CD4-positive, alpha-beta T cell treated with Interleukin-15 for 1 hour (primary cell): Measurements from ENCODE around the gene SNCB.

Experiments
- DNase-seq: peaks from one replicate; pipeline ENCODE4 v3.0.0-alpha.2; 2020

SNCB gene

DNA sequence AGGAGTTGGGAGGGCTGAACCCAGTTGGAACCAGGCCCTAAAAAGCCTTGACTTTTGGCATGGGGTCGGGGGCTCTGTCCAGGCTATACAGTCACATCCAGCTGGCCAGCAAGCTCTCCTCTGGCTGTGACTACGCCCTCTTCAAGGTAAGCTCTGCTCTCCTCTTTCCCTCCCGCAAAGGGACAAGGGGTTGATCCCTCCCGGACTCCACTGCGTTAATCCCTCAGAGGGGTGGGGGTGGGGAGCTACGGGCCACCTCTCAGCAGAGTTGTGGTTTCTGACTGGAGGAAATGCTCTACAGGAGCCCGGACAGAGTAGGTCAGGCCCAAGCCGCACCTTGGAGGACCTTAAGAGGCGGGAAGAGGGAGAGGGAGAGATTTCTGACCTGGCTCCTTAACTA lies 14.0 kb upstream of the SNCB start:
- DNase-seq: no peak

DNA sequence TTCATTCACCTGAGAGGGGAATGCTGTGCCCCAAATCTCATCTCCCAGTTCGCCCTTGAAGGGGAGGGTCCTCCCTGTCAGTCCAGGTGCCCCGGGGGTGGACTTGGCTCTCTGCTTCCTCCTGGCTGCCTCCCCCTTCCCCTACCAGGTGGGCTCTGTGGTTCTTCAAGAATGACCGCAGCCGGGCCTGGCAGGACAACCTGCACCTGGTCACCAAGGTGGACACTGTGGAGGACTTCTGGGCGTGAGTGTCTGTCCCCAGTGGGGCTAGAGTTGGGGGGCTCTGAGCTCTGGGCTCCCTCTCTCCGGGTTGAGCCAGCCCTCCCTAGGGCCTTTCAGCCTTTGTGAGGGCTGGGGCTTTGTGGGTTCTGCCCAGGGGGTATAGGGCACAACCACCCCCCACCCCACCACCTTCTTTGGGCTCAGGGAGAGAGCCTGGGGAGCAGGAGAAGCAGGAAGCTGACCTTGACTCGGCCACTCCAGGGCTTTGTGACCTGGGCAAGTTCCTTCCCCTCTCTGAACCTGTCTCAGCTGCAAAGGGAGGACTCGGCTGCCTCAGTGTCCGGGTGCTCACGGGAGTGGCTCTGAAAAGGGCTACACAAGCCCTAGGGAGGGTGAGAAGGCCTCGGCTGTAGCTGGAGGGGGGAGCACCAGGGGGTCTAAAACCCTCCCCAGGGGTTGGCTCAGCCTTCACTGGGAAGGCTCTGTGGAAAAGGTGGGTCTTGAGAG lies 13.3 kb upstream of the SNCB start:
- no peak for DNase-seq

DNA sequence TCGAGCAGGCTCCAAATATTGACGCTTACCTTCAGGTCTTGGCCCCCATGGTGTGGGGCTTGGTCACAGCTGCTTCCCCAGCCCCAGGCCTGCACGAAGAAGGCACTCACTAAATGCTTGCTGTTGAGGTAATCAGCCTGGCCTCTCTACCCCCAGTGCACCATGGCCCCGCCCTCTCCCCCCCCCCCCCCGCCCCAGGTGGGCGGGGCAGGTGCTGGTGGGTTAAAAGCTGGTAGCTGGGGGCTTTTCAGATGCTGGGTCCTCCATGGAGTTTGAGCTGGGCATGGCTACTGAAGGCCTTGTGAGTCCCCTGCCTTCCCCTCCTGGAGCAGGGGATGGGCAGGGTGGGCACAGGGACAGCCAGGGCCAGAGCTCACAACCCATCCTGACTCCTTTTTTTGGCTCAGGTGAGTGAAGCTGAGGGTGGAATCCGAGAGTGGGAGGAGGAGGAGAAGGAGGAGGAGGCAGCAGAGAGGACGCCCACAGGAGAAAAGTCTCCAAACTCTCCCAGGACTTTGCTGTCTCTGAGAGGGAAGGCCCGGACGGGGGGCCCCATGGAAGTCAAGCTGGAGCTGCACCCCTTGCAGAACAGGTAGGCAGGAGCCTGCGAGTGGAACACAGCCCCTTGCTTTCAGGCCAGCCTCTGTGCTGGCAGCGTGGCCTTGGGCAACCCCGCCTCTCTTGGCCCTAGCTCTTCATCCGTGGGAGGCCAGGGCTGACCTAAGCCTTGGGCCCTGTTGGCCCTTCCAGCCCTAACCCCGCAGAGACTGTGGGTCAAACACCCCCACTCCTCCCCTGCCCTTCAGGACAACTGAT lies 12.5 kb upstream of the SNCB start:
- no peak for DNase-seq

DNA sequence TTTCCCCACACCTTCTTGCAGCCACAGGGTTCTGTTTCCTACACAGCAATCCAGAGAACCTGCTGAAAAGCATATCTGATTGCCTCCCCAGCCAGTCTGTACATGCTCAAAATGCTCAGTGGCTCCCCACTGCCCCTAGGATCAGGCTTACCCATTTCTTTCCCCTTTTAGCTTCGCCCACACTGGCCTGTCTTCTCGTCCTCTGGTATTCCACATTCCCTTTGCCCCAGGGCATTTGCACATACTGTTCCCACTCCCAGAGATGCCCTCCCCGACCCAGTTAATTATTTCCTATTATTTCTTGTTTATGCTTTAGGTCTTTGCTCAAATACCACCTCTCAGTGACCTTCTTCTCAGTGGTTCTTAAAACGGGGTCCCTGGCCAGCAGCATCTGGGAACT lies 10.3 kb upstream of the SNCB start:
- no peak for DNase-seq

DNA sequence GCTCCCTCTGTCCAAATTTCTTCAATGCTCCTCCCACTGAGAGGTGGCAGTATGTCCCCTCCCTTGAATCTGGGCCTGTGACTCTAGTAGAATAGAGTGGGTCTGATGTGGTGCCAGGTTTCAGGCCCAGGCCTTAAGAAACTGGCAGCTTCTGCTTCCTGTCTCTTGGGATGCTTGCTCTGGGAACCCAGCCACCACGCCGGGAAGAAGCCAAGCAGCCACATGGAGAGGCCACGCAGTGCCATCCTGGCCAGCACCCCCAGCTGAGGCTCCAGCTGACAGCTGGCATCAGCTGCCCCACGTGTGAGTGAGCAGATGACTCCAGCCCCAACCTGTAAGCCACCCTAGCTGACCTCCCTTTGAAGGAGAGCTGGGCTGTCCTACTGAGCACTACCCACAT lies 9.6 kb upstream of the SNCB start:
- DNase-seq: no peak

DNA sequence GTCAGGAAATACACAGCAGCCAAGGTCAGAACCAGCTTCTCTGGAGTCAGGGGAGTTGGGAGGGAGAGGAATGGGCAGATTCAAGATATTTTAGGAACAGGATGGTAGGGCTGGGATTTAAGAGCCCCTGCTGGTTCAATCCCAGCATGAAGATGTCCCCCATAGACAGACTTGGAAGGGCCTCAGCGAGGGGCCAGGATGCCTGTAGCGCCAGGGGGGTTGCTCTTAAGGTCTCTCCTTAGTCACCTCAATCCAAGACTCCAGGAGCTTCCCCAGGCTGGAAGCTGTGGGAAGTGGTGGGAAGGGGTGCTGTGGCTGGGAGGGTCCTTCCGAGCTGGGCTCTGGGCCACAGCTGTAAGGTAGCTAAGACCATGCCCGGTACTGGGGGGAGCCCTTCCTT lies 8.9 kb upstream of the SNCB start:
- no peak for DNase-seq

DNA sequence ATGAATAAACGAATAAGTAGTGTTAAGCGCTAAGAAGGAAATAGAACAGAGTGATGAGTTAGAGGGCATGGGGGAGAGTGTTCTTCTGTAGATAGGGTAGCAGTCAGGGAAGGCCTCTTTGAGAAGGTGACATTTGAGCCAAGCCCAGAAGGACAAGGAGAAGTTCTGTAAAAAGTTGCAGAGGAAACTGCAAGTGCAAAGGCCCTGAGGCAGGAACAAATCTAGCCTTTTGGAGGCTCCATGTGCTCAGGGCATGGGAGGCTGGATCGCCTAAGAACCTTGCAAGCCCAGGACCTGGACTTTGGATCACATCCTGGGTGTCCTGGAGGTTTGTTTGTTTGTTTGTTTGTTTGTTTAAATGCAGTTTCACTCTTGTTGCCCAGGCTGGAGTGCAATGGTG lies 8.1 kb upstream of the SNCB start:
- no peak for DNase-seq

DNA sequence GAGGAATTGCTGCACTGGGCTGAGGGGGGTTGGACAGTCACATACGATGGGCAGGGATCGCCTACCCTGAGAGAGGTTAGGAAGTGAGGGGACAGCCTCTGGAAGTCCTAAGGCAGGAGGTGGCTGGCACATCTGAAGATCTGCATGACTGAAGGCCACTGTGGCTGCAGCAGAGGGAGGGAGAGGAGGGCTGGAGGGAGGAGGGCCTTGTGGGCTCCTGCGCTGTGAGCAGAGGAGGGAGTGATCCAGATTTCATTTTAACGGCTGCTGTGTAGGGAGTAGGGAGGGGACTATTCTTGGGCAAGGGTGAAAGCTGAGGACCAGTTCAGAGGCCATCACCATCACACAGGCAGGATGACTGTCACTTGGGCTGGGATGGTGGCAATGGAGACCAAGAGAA lies 7.2 kb upstream of the SNCB start:
- DNase-seq: no peak

DNA sequence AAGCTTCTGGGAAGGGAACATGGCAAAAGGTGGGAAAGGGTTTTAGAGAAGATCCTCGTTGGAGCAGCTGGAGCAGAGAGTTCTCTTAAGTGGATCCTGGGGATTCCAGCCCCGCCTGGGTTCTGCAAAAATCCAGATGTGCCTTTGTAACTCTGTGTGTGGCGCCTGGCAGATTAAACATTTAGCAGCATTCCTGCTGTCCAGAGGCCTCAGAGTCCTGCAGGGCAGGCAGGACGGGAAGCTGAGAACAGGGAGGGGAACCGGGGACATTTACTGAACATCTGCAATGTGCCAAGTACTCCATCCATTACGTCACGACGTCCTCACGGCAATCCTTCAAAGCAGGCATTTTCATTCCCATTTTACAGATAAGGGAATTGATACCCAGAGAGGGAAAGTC lies 6.1 kb upstream of the SNCB start:
- no peak for DNase-seq

DNA sequence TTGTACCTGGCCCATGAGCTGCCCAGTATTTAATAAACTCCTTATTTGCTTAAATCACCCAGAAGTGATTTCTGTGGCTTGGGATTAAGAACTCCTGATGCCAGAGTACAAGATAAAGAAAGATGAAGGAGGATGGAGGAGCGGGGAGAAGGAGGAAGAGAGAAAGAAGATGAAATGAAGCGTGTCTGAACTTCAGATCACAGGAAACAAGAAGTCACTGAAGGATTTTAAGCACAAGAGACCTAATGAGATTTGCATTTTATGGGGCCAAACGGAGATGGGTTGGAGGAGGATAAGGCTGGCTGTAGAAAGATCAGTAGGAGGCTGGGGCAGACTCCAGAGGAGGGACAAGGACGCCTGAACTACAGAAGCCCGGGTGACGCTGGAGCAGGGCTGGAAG lies 3.3 kb upstream of the SNCB start:
- DNase-seq: no peak

DNA sequence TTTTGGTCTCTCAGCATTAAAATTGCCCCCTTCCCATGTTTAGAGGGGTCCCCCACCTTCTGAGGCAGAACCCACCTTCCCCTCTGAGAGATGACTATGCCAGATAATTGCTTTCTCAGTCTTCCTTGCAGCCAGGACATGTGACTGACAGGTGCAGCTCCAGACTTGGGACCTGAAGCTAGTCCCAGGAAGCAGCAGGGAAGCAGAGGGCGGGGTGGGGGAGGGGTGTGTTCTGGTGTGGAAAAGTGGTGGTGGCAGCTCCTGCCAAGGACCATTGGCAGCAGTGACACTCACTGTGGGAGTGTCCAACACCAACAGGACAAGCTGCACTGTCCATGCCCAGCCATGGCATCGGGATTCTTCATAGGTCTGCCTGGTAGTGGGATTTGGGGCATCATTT lies 2.4 kb upstream of the SNCB start:
- no peak for DNase-seq

DNA sequence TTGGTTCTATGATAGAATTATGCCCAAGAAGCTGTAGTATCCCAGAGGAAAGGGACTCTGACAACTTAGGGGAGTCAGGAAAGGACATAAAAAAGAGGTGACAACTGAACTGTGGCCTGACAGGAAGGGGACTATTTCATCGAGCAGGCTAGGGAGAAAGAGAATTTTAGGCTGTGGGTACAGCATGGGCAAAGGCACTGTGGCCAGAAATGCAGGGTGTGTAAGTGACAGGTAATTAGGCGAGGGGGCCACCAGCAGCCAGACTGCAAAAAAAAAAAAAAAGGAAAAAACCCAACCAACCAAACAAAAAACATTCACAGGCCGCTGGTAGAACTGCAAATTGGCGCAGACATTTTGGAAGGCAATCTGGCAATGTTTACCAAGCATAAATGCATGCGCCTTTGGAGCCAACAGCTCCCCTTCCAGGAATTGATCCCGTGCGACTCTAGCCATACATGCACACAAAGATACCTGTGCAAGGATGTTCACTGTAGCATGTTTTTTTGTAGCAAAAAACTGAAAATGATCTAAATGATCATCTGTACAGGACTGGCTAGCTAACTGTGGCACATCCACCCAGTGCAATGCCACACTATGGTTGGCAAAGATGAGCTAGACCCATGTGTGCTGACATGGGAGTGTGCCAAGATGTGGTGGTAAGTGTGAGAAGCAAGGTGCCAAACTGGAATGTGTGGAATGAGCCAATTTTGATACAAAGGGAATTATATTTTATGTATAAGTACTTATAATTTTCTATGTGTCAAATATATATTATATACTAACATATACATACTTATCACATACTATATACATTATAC lies 1.3 kb upstream of the SNCB start:
- no peak for DNase-seq

DNA sequence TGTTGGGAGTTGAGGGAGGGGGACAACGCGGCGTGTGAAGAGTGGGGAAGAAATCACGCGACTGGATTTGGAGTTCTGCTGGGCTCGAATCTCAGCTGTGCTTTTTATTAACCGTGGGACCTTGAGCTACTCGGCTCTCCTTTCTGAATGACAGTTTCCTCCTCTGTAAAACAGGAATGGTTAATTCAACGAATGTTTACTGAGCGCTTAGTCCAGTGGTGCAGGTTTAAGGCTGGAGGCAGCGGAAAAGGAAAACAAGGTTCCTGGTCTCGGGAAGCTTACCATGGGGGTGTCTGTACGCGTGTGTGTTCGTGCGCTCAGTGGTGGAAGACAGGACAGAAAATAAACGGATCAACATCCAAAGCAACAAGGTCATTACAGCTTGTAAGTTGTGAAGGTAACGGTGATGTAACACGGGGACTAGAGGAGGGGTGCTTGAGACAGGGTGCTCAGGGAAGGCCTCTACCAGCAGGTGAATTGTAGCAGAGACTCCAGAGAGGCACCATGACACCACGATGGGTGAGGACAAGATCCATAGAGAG lies 418 bp upstream of the SNCB start:
- no peak for DNase-seq

DNA sequence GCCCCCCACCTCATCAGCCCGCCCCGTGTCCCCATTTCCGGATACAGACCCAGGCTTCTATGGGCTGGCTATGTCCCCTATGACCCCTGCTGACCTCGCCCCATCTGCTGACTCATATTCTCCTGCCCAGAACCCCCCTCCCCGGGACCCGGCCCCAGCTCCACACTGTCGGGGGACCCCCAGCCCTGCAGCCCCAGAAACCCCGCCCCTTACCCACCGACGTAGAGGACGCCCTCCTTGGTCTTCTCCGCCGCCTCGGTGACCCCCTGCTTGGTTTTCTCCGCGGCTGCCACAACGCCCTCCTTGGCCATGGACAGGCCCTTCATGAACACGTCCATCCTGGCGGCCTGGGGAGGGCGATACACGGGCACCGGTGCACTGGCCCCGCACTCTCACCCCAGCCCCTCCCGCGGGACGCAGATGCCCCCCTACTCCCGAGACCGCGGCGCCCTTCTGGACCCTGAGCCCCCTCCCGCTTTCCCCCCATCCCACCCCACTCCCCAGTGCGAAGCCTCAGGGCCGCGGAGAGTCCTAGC lies 949 bp downstream of the SNCB start:
- DNase-seq: no peak

DNA sequence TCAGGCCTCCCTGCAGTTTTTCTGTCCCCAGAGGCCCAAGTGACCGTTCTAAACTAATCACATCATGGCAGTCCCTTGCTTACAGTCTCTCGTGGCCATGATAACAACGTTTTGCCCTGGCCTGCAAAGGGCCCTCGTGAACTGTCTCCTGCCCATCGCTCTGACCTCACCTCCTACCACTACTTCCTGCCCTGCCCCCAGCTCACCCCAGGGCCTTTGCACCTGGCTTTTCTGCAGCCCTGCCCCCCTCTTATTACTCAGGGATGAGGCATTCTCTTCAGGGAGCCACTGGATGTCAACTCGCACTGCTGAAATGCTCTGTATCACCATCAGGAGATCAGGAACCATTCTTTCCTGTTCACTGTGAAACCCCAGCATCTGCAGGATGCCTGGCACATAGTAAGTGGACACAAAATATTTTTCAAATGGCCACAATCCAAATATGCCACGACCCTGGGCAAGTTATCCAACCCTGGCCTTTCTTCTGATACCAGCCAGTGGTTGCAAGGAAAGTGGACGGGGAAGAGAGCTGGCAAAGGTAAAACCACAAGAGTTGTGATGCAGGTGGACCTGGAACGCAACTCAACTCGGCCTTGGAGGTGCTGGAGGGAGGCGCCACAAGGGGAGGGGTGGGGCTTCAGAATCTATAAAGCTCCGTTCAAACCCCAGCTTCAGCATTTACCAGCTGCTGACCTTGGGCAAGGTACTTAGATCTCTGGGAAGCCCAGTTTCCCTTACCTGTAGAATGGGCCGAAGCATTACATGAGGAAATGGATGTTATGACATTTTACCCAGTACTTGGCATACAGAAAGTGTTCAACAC lies 1.7 kb downstream of the SNCB start:
- no peak for DNase-seq

DNA sequence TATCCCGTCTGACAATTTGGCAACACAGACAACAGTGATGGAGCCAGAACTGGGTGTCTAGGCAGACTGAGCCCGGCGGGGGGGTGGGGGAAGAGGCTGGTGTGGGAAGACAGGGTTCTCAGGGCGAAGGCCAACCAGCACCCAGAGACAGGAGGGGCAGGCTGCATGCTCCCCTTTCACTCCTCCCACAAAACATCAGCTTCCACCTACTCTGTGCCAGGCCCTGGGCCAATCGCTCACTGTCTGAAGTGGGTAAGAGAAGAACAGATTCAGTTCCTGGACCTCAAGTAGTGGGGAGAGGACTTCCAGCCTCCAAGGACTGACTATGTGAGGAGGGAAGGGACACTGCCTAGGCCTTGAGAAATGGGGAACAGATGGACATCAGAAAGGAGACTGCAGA lies 2.8 kb downstream of the SNCB start:
- DNase-seq: no peak

DNA sequence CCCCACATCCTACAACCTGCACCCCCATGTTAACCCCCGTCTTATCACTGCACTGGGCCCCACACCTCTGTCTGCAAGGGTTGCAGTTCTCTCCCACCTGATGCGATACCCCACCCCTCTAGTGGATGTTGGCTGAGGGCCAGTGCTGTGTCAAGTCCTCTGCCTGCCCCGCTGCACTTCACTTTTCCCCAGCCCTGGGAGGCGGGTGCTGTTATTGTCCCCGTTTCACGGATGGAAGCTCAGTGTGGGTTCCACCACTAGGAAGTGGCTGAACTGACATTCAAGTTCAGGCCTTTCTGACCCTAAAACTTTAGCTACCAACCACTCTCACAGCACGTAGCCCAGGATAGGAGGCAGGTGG lies 3.5 kb downstream of the SNCB start:
- no peak for DNase-seq

DNA sequence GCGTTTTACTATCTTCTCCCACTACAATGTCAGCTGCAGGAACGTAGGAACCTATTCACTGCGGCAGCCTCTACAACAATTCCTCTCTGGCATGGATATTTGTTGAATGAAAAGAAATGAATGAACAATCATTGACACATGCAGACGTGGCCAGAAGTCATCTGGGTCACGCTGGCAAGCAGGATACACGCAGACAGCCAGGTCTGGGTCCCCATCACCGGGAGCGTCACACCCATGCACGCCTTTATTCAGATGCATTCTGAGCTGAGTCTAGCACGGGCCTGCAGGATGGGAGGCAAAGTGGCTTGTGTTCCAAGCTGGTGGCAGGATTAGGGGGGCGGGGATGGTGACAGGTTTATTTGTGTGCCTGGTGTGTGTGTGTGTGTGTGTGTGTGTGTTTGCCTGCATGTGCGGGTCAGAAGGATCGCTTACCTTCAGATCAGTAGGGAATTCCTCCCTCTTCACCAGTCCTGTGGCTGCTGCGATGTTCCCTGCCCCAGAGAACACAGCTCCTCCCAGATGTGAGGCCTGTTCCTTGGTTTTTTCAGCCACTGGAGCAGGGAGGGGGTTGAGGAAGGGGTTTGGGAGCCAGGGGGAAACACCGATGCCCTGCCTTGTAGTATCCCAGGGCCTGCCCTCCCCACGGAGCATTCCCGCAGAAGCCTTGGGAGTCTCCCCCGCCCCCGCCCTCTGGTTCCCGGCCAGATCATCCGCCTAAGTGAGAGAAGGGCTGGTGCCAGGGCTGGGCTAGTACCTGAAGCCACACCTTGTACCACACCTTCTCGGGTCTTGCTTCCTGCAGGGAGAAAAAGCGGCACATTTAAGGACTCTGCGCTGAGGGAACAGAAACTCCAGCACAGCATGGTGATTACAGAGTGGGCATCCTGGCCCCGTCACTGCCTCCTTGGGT lies 4.1 kb downstream of the SNCB start:
- no peak for DNase-seq

DNA sequence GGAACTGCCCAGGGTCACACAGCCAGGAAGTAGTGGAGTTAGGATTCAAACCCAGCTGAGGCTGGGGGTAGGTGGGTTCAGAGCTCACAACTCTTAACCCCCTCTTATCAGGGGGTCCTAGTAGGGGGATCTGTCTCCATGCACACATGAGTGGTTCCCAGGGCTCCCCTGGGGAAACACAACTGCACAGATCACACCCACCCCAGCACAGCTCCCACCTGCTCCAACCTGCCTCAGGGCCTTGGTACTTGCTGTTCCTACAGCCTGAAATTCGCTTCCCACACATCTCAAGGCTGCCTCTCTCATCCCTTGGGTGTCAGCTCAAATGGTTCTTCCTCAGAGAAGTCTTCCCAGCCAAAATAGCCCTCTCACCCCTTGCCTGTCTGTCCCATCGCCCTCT lies 4.8 kb downstream of the SNCB start:
- DNase-seq: no peak

DNA sequence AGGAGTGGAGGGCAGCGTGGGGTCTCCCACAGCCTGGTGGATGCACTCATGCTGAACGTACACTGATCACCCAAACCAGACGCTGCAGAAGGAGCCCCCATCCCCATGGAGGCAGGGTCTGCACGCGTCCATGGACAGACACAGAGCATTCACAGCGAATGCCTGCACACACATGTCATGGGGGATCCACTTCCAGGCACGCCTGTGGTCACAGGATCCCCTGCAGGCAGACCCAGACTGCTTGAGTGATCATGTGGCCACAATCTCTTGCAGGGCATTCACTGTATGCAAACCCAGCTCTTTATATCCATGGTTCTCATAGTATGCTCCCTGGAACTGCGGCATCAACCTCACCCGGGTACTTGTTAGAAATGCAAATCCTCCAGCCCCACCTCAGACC lies 5.4 kb downstream of the SNCB start:
- no peak for DNase-seq

DNA sequence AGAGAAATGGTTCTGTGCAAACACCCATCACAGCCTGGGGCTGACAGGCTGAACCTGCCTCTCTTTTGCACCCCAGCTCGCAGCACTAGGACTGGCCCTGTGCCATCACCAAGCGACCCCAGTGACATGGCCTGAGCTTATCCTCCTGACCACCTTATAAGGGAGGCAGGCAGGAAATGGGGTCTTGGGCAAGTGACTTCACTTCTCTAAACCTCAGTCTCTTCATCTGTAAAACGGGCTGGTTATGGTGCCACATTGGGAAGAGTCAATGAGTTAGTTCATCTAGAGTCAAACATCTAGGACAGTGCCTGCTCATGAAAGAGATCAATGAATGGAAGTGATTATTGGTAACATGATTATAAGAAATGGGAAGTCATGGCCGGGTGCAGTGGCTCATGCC lies 6.2 kb downstream of the SNCB start:
- DNase-seq: no peak
